GM12878 (cell line): ENCODE measurements around the gene IMMP2L. TPM values are rescaled to one million over a fixed set of nuclear protein-coding genes. Genes with fewer than 3 reads are reported as not detected.

Source experiments
- ATAC-seq: fragments of 200-7000 bp; cut with Tn5 transposase; 3 replicates; pipeline ENCODE4 v1.9.1; 2020; ENCODE audit warnings: mild to moderate bottlenecking, moderate library complexity
- BruUV-seq: library from RNA; stranded (reverse); fragments of 400-500 nt; replicated peaks from 2 replicates; lab custom pipeline; 2021; lab: Mats Ljungman, UMichigan
- CTCF ChIA-PET: fragments of 300-600 bp; sonication (Branson Sonifier 250); formaldehyde crosslinking; extraction: SDS; loops from one replicate; lab custom pipeline; 2021; ENCODE audit warnings: inconsistent platforms; lab: Yijun Ruan, JAX
- POLR2A ChIA-PET: fragments of 350-600 bp; formaldehyde crosslinking; extraction: SDS; loops from one replicate; lab custom pipeline; 2021; ENCODE audit warnings: inconsistent platforms; lab: Charles Lee
- RAD21 ChIA-PET: fragments of 300-600 bp; sonication (Branson Sonifier 250); formaldehyde crosslinking; loops from one replicate; lab custom pipeline; 2023; ENCODE audit warnings: antibody characterized with exemption; ENCODE audit not compliant: unreplicated experiment; lab: Charles Lee
- SMC1A ChIA-PET: fragments of 300-600 bp; sonication (Branson Sonifier 250); formaldehyde crosslinking; loops from one replicate; lab custom pipeline; 2023; ENCODE audit not compliant: unreplicated experiment, uncharacterized antibody; lab: Charles Lee
- DNase-seq: peaks from one replicate; pipeline ENCODE4 v3.0.0-alpha.2; 2011; ENCODE audit warnings: low read depth, low spot score
- FAIRE-seq: peaks from 3 replicates; lab custom pipeline; 2011; peaks lifted over from hg19 to GRCh38; lab: Jason Lieb, UNC
- H2AFZ ChIP-seq: 2 replicates; pipeline ENCODE4 v1.6.0; 2011; ENCODE audit warnings: low read depth, low read length, control low read depth; ENCODE audit not compliant: control insufficient read depth
- H3K27ac ChIP-seq: 2 replicates; pipeline ENCODE4 v1.5.1; 2011; ENCODE audit warnings: control low read depth; ENCODE audit not compliant: control insufficient read depth, insufficient read depth
- H3K27me3 ChIP-seq, 2 experiments: replicated peaks in 1 of 2; 2 replicates each; pipeline versions ENCODE4 v1.6.0 to v1.6.1; 2011; ENCODE audit warnings: low read length in 1 of 2; ENCODE audit not compliant: control insufficient read depth in 2 of 2, insufficient read depth in 2 of 2
- H3K36me3 ChIP-seq, 2 experiments: 2 replicates each; pipeline ENCODE4 v1.5.1; 2011; ENCODE audit warnings: low read length in 1 of 2; ENCODE audit not compliant: control insufficient read depth in 2 of 2, insufficient read depth in 2 of 2
- H3K4me1 ChIP-seq: 2 replicates; pipeline ENCODE4 v1.6.1; 2011; ENCODE audit warnings: mild to moderate bottlenecking, low read length, moderate library complexity, mixed read lengths; ENCODE audit not compliant: control insufficient read depth, insufficient read depth
- H3K4me2 ChIP-seq: 2 replicates; pipeline ENCODE4 v1.6.0; 2011; ENCODE audit warnings: control low read depth; ENCODE audit not compliant: control insufficient read depth, insufficient read depth
- H3K4me3 ChIP-seq: fragments of 200-600 bp; sonication (generic); 2 replicates; pipeline ENCODE4 v1.5.1; 2016
- H3K79me2 ChIP-seq: 2 replicates; pipeline ENCODE4 v1.6.0; 2011; ENCODE audit warnings: low read length; ENCODE audit not compliant: control insufficient read depth, insufficient read depth
- H3K9ac ChIP-seq: 2 replicates; pipeline ENCODE4 v1.8.0; 2011; ENCODE audit warnings: low read length, control low read depth, mixed read lengths; ENCODE audit not compliant: control insufficient read depth, insufficient read depth
- H3K9me3 ChIP-seq: replicated peaks from 3 replicates; pipeline ENCODE4 v1.5.1; 2011; ENCODE audit warnings: mild to moderate bottlenecking, low read length; ENCODE audit not compliant: control insufficient read depth, insufficient read depth
- H4K20me1 ChIP-seq: 2 replicates; pipeline ENCODE4 v1.6.0; 2011; ENCODE audit not compliant: control insufficient read depth, insufficient read depth
- ATF2 ChIP-seq: IDR thresholded peaks from 2 replicates; pipeline ENCODE4 v1.6.1; 2012; ENCODE audit warnings: low read length, inconsistent platforms
- CREM ChIP-seq: IDR thresholded peaks from 2 replicates; pipeline ENCODE4 v1.6.1; 2014; ENCODE audit warnings: antibody characterized with exemption, low read depth
- GATAD2B ChIP-seq: fragments of 450-650 bp; conservative IDR thresholded peaks from 2 replicates; pipeline ENCODE4 v1.6.1; 2017; ENCODE audit warnings: low read depth, mild to moderate bottlenecking, moderate library complexity
- HDGF ChIP-seq: fragments of 450-650 bp; IDR thresholded peaks from 2 replicates; pipeline ENCODE4 v1.6.1; 2016; ENCODE audit warnings: antibody characterized with exemption
- IKZF1 ChIP-seq: fragments of 450-650 bp; conservative IDR thresholded peaks from 2 replicates; pipeline ENCODE4 v1.6.1; 2017; ENCODE audit warnings: antibody characterized with exemption, mild to moderate bottlenecking
- MEF2A ChIP-seq: IDR thresholded peaks from 2 replicates; pipeline ENCODE4 v1.6.1; 2011; ENCODE audit warnings: low read depth, mild to moderate bottlenecking, low read length, moderate library complexity; ENCODE audit not compliant: insufficient read depth
- NFYA ChIP-seq: IDR thresholded peaks from 2 replicates; pipeline ENCODE4 v1.6.1; 2011; ENCODE audit warnings: low read depth, mild to moderate bottlenecking, low read length, improper control_type of control experiment, borderline replicate concordance
- NR2C2 ChIP-seq: IDR thresholded peaks from 2 replicates; pipeline ENCODE4 v1.6.1; 2011; ENCODE audit warnings: borderline replicate concordance, low read depth; ENCODE audit not compliant: control insufficient read depth, insufficient read length
- PKNOX1 ChIP-seq: fragments of 450-650 bp; IDR thresholded peaks from 2 replicates; pipeline ENCODE4 v1.6.1; 2016; ENCODE audit warnings: mild to moderate bottlenecking
- REST ChIP-seq: IDR thresholded peaks from 2 replicates; pipeline ENCODE4 v1.6.1; 2012; ENCODE audit warnings: mild to moderate bottlenecking, low read depth, low read length
- SKIL ChIP-seq: fragments of 450-650 bp; IDR thresholded peaks from 2 replicates; pipeline ENCODE4 v1.6.1; 2017; ENCODE audit warnings: mild to moderate bottlenecking, low read depth, inconsistent platforms; ENCODE audit not compliant: poor library complexity, severe bottlenecking
- SRF ChIP-seq, 2 experiments: IDR thresholded peaks; 2 replicates each; pipeline ENCODE4 v1.6.1; 2011; ENCODE audit warnings: low read depth in 2 of 2, low read length in 2 of 2, mild to moderate bottlenecking in 1 of 2, moderate library complexity in 1 of 2
- TCF12 ChIP-seq: IDR thresholded peaks from 2 replicates; pipeline ENCODE4 v1.6.1; 2011; ENCODE audit warnings: low read depth, mild to moderate bottlenecking, low read length
- ZNF24 ChIP-seq: fragments of 450-650 bp; IDR thresholded peaks from 2 replicates; pipeline ENCODE4 v1.6.1; 2017; ENCODE audit warnings: antibody characterized with exemption, mild to moderate bottlenecking
- WGBS: methylation state at CpG from one replicate; pipeline ENCODE4 v1.1.6; 2016; ENCODE audit warnings: low lambda C conversion rate; ENCODE audit not compliant: insufficient replicate concordance, insufficient coverage; ENCODE audit errors: missing lambda C conversion rate; 5-methylcytosine and 5-hydroxymethylcytosine counted together
- in situ Hi-C: fragments of 300-500 bp; cut with MboI; formaldehyde crosslinking; loops from 9 replicates; pipeline ENCODE4 v1.14.3; 2018; ENCODE audit warnings: mixed read lengths
- intact Hi-C: fragments of 100-400 bp; cut with micrococcal nuclease; formaldehyde crosslinking; loops from one replicate; pipeline ENCODE4 v1.14.2; 2022; ENCODE audit not compliant: unreplicated experiment
- polyA plus RNA-seq, 11 experiments: library from polyadenylated mRNA; depleted of rRNA in 4 of 11; unstranded in 6 of 11; stranded (reverse) in 5 of 11; fragments of >200 nt; fragmentation: Nextera tagmentation in 4 of 11; fragmentation: Illumina TruSeq in 1 of 11; extraction: Ambion mirVana in 4 of 11; extraction: Trizol in 1 of 11; gene quantifications; 1 replicate in 1 of 11; 2 replicates in 10 of 11; pipeline versions ENCODE4 v1.2.1 to v1.2.3, GENCODE V29; 2011 to 2016; ENCODE audit warnings: inconsistent platforms in 2 of 11, missing spikeins in 2 of 11, low read depth in 1 of 11
- total RNA-seq, 4 experiments: library from RNA; depleted of rRNA in 3 of 4; stranded (reverse); fragments of >200 nt in 3 of 4; fragmentation: Illumina TruSeq in 1 of 4; extraction: Trizol in 1 of 4; gene quantifications; 2 replicates each; pipeline versions ENCODE4 v1.2.1 to v1.2.3, GENCODE V29; 2013 to 2021

The IMMP2L gene
- total and polyA plus RNA-seq, 10 of the 15 experiments (the other 5 are each of a cell fraction or from before 2014, with no cell fraction given) = 12.6 to 46.3 (median 19.6) TPM

GRCh38 chr7:111090846-111091245 is 471.4 kb downstream of the IMMP2L start, which contains the start of gene LRRN3:
LRRN3 (plus strand) TSS chr7:111091127; CDS start chr7:111122773, 31,646 bp downstream.
- H2AFZ ChIP-seq = no peak within 1 kb of the TSS; the same call in 1 of the 2 replicates
- no peaks in the 10 kb centered on the region for H3K27me3 ChIP-seq
- peaks cover 11% of the 10 kb centered on the region for H3K4me1 ChIP-seq
- 95% methylated on average over 6 of the region's 6 CpGs for WGBS
- peak; percentile 41; the same call in 1 of the 3 replicates for ATAC-seq
- no peak for DNase-seq
- ChIA-PET RAD21 (interaction anchor here (3.1 kb wide), 1 partner anchor 47 kb away, joined by 8 read pairs; no protein-coding TSS in a partner anchor), SMC1A (interaction anchor here (0.7 kb wide), 1 partner anchor 308 kb away, joined by 3 read pairs; no protein-coding TSS in a partner anchor), CTCF (interaction anchor here (1.1 to 1.7 kb wide), 2 partner anchors 9 to 640 kb away, joined by 3 to 4 read pairs; no protein-coding TSS in a partner anchor), POLR2A (no interaction called here)
- no peak within 1 kb of the TSS for H3K27ac ChIP-seq
- in situ Hi-C loops = loop anchor here (5.0 kb wide), 2 partner anchors 396 to 641 kb away; no protein-coding TSS in a partner anchor
- no peaks in the 10 kb centered on the region for H4K20me1 ChIP-seq
- no peak for FAIRE-seq
- no peaks in the 10 kb centered on the region for H3K36me3 ChIP-seq
- H3K9me3 ChIP-seq = no peaks in the 10 kb centered on the region; the same call in 2 of the 3 replicates
- intact Hi-C loops = loop anchor here (2.0 to 10.0 kb wide), 3 partner anchors 231 to 1246 kb away; no protein-coding TSS in a partner anchor
- H3K4me2 ChIP-seq = peak within 1 kb of the TSS; percentile 33; the same call in 1 of the 2 replicates
- H3K79me2 ChIP-seq = no peaks in the 10 kb centered on the region
- no TSS peak for BruUV-seq
- H3K4me3 ChIP-seq = no peak within 1 kb of the TSS
- H3K9ac ChIP-seq = no peak within 1 kb of the TSS
- TF ChIP-seq REST = no peak
- TF ChIP-seq HDGF = no peak
- TF ChIP-seq PKNOX1 = no peak
- no peak for TF ChIP-seq TCF12
- TF ChIP-seq NR2C2 = no peak
- no peak for TF ChIP-seq ATF2
- TF ChIP-seq SKIL = no peak
- no peak for TF ChIP-seq CREM
- TF ChIP-seq NFYA = no peak
- TF ChIP-seq MEF2A = no peak
- no peak for TF ChIP-seq SRF (IDR thresholded peaks at IDR 0.05; ENCODE audit: low read depth in 2 of 2, low read length in 2 of 2)
- no peak for TF ChIP-seq GATAD2B
- TF ChIP-seq IKZF1 = no peak
- TF ChIP-seq ZNF24 = no peak
